ENCODE measurements around the gene ITIH1.

GRCh38 chr3:52743152-52743551, 34.2 kb upstream of the ITIH1 start:
- TF ChIP-seq, protein P1, sequence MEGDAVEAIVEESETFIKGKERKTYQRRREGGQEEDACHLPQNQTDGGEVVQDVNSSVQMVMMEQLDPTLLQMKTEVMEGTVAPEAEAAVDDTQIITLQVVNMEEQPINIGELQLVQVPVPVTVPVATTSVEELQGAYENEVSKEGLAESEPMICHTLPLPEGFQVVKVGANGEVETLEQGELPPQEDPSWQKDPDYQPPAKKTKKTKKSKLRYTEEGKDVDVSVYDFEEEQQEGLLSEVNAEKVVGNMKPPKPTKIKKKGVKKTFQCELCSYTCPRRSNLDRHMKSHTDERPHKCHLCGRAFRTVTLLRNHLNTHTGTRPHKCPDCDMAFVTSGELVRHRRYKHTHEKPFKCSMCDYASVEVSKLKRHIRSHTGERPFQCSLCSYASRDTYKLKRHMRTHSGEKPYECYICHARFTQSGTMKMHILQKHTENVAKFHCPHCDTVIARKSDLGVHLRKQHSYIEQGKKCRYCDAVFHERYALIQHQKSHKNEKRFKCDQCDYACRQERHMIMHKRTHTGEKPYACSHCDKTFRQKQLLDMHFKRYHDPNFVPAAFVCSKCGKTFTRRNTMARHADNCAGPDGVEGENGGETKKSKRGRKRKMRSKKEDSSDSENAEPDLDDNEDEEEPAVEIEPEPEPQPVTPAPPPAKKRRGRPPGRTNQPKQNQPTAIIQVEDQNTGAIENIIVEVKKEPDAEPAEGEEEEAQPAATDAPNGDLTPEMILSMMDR (IDR thresholded peaks at IDR 0.05) = no peak
- TF ChIP-seq POLR2A (IDR thresholded peaks at IDR 0.05) = no peak

Measured in body of pancreas (tissue), 4 donors.